ENCODE results near the gene NFE2L1.
A peak's percentile ranks its signal among the peaks of the same experiment; 100 is the strongest.

NFE2L1 gene

GRCh38 chr17:48051706-48052486 lies 3.7 kb downstream of the NFE2L1 start:
- H3K4me1 ChIP-seq (ENCODE audit: insufficient read depth, low read length) = peaks cover 70% of the 10 kb centered on the region
- peak overlapping the region in 1 of 2 donors; percentile 46 for H3K4me3 ChIP-seq (ENCODE audit: low read depth in 1 of 2, low read length in 2 of 2)
- H3K9me3 ChIP-seq (ENCODE audit: low read length) = no peaks in the 10 kb centered on the region
- peak overlapping the region; percentile 76 for H3K27ac ChIP-seq (ENCODE audit: low read depth, low read length)
- peak overlapping the region; percentile 4 for H3K9ac ChIP-seq (ENCODE audit: low read length)
- H3K36me3 ChIP-seq (ENCODE audit: insufficient read depth, low read length) = peaks cover 23% of the 10 kb centered on the region
- no peaks in the 10 kb centered on the region for H3K27me3 ChIP-seq (ENCODE audit: control insufficient read depth in 1 of 2, insufficient read depth in 2 of 2, low read length in 2 of 2)

- Histone ChIP-seq H3K36me3 (ENCODE audit: insufficient read depth, low read length) (peaks cover 36% of the 10 kb centered on the region), H3K27me3 (ENCODE audit: control insufficient read depth in 1 of 2, insufficient read depth in 2 of 2, low read length in 2 of 2) (no peaks in the 10 kb centered on the region), H3K4me3 (ENCODE audit: low read depth in 1 of 2, low read length in 2 of 2) (peak overlapping the region in 1 of 2 donors; percentile 46), H3K9ac (ENCODE audit: low read length) (peak overlapping the region; percentile 36), H3K27ac (ENCODE audit: low read depth, low read length) (peak overlapping the region; percentile 75), H3K4me1 (ENCODE audit: insufficient read depth, low read length) (peaks cover 66% of the 10 kb centered on the region), H3K9me3 (ENCODE audit: low read length) (no peaks in the 10 kb centered on the region)
Measured at GRCh38 chr17:48052956-48053757, 5.0 kb downstream of the NFE2L1 start.

- peak overlapping the region in 1 of 2 donors; percentile 46 for H3K4me3 ChIP-seq (ENCODE audit: low read depth in 1 of 2, low read length in 2 of 2)
- H3K9ac ChIP-seq (ENCODE audit: low read length) = peak overlapping the region; percentile 36
- H3K9me3 ChIP-seq (ENCODE audit: low read length) = no peaks in the 10 kb centered on the region
- H3K27me3 ChIP-seq (ENCODE audit: control insufficient read depth in 1 of 2, insufficient read depth in 2 of 2, low read length in 2 of 2) = no peaks in the 10 kb centered on the region
- peak overlapping the region; percentile 75 for H3K27ac ChIP-seq (ENCODE audit: low read depth, low read length)
- H3K36me3 ChIP-seq (ENCODE audit: insufficient read depth, low read length) = peaks cover 41% of the 10 kb centered on the region
- H3K4me1 ChIP-seq (ENCODE audit: insufficient read depth, low read length) = peaks cover 66% of the 10 kb centered on the region
Measured at GRCh38 chr17:48053758-48054237, 5.6 kb downstream of the NFE2L1 start.

- peaks cover 59% of the 10 kb centered on the region for H3K4me1 ChIP-seq (ENCODE audit: insufficient read depth, low read length)
- H3K36me3 ChIP-seq (ENCODE audit: insufficient read depth, low read length) = peaks cover 48% of the 10 kb centered on the region
- H3K27ac ChIP-seq (ENCODE audit: low read depth, low read length) = no peak overlapping the region
- peak overlapping the region; percentile 36 for H3K9ac ChIP-seq (ENCODE audit: low read length)
- no peaks in the 10 kb centered on the region for H3K27me3 ChIP-seq (ENCODE audit: control insufficient read depth in 1 of 2, insufficient read depth in 2 of 2, low read length in 2 of 2)
- no peaks in the 10 kb centered on the region for H3K9me3 ChIP-seq (ENCODE audit: low read length)
- peak overlapping the region; percentile 11 to 46 for H3K4me3 ChIP-seq (ENCODE audit: low read depth in 1 of 2, low read length in 2 of 2)
Measured at GRCh38 chr17:48054238-48055185, 6.4 kb downstream of the NFE2L1 start.

- Histone ChIP-seq H3K9ac (ENCODE audit: low read length) (no peak overlapping the region), H3K27me3 (ENCODE audit: control insufficient read depth in 1 of 2, insufficient read depth in 2 of 2, low read length in 2 of 2) (no peaks in the 10 kb centered on the region), H3K4me1 (ENCODE audit: insufficient read depth, low read length) (peaks cover 48% of the 10 kb centered on the region), H3K27ac (ENCODE audit: low read depth, low read length) (no peak overlapping the region), H3K9me3 (ENCODE audit: low read length) (no peaks in the 10 kb centered on the region), H3K4me3 (ENCODE audit: low read depth in 1 of 2, low read length in 2 of 2) (no peak overlapping the region), H3K36me3 (ENCODE audit: insufficient read depth, low read length) (peaks cover 55% of the 10 kb centered on the region)
Measured at GRCh38 chr17:48055531-48056245, 7.5 kb downstream of the NFE2L1 start.

GRCh38 chr17:48056246-48056745 lies 8.1 kb downstream of the NFE2L1 start:
- Histone ChIP-seq H3K4me1 (ENCODE audit: insufficient read depth, low read length) (peaks cover 42% of the 10 kb centered on the region), H3K9ac (ENCODE audit: low read length) (no peak overlapping the region), H3K9me3 (ENCODE audit: low read length) (no peaks in the 10 kb centered on the region), H3K27me3 (ENCODE audit: control insufficient read depth in 1 of 2, insufficient read depth in 2 of 2, low read length in 2 of 2) (no peaks in the 10 kb centered on the region), H3K4me3 (ENCODE audit: low read depth in 1 of 2, low read length in 2 of 2) (no peak overlapping the region), H3K27ac (ENCODE audit: low read depth, low read length) (no peak overlapping the region), H3K36me3 (ENCODE audit: insufficient read depth, low read length) (peaks cover 53% of the 10 kb centered on the region)

- Histone ChIP-seq H3K9me3 (ENCODE audit: low read length) (no peaks in the 10 kb centered on the region), H3K9ac (ENCODE audit: low read length) (no peak overlapping the region), H3K27me3 (ENCODE audit: control insufficient read depth in 1 of 2, insufficient read depth in 2 of 2, low read length in 2 of 2) (no peaks in the 10 kb centered on the region), H3K4me3 (ENCODE audit: low read depth in 1 of 2, low read length in 2 of 2) (no peak overlapping the region), H3K4me1 (ENCODE audit: insufficient read depth, low read length) (peaks cover 36% of the 10 kb centered on the region), H3K36me3 (ENCODE audit: insufficient read depth, low read length) (peaks cover 54% of the 10 kb centered on the region), H3K27ac (ENCODE audit: low read depth, low read length) (no peak overlapping the region)
Measured at GRCh38 chr17:48056879-48057278, 8.7 kb downstream of the NFE2L1 start.

- H3K9me3 ChIP-seq (ENCODE audit: low read length) = no peaks in the 10 kb centered on the region
- peaks cover 28% of the 10 kb centered on the region for H3K4me1 ChIP-seq (ENCODE audit: insufficient read depth, low read length)
- peaks cover 61% of the 10 kb centered on the region for H3K36me3 ChIP-seq (ENCODE audit: insufficient read depth, low read length)
- no peaks in the 10 kb centered on the region for H3K27me3 ChIP-seq (ENCODE audit: control insufficient read depth in 1 of 2, insufficient read depth in 2 of 2, low read length in 2 of 2)
- H3K9ac ChIP-seq (ENCODE audit: low read length) = no peak overlapping the region
- no peak overlapping the region for H3K4me3 ChIP-seq (ENCODE audit: low read depth in 1 of 2, low read length in 2 of 2)
- no peak overlapping the region for H3K27ac ChIP-seq (ENCODE audit: low read depth, low read length)
Measured at GRCh38 chr17:48057626-48058025, 9.5 kb downstream of the NFE2L1 start.

GRCh38 chr17:48058393-48059124 lies 10.4 kb downstream of the NFE2L1 start:
- H3K9ac ChIP-seq (ENCODE audit: low read length) = no peak overlapping the region
- H3K27ac ChIP-seq (ENCODE audit: low read depth, low read length) = no peak overlapping the region
- H3K36me3 ChIP-seq (ENCODE audit: insufficient read depth, low read length) = peaks cover 67% of the 10 kb centered on the region
- H3K27me3 ChIP-seq (ENCODE audit: control insufficient read depth in 1 of 2, insufficient read depth in 2 of 2, low read length in 2 of 2) = no peaks in the 10 kb centered on the region
- H3K9me3 ChIP-seq (ENCODE audit: low read length) = no peaks in the 10 kb centered on the region
- H3K4me1 ChIP-seq (ENCODE audit: insufficient read depth, low read length) = peaks cover 19% of the 10 kb centered on the region
- H3K4me3 ChIP-seq (ENCODE audit: low read depth in 1 of 2, low read length in 2 of 2) = no peak overlapping the region

- H3K9me3 ChIP-seq (ENCODE audit: low read length) = no peaks in the 10 kb centered on the region
- H3K27me3 ChIP-seq (ENCODE audit: control insufficient read depth in 1 of 2, insufficient read depth in 2 of 2, low read length in 2 of 2) = no peaks in the 10 kb centered on the region
- H3K4me1 ChIP-seq (ENCODE audit: insufficient read depth, low read length) = peaks cover 13% of the 10 kb centered on the region
- peaks cover 70% of the 10 kb centered on the region for H3K36me3 ChIP-seq (ENCODE audit: insufficient read depth, low read length)
- H3K27ac ChIP-seq (ENCODE audit: low read depth, low read length) = no peak overlapping the region
- H3K4me3 ChIP-seq (ENCODE audit: low read depth in 1 of 2, low read length in 2 of 2) = no peak overlapping the region
- no peak overlapping the region for H3K9ac ChIP-seq (ENCODE audit: low read length)
Measured at GRCh38 chr17:48059125-48059668, 11.0 kb downstream of the NFE2L1 start.

Data from muscle layer of colon (tissue), 2 donors.